Loucy (cell line): ENCODE results near the gene TMEM81.

ENCODE experiments used
- CTCF ChIP-seq: fragments of 200-600 bp; sonication (generic); conservative IDR thresholded peaks from 2 replicates; pipeline ENCODE4 v1.5.1; 2014; ENCODE audit warnings: mild to moderate bottlenecking, antibody characterized with exemption, low read length
- EZH2phosphoT487 ChIP-seq: fragments of 200-600 bp; IDR thresholded peaks from 2 replicates; pipeline ENCODE4 v1.6.1; 2018; ENCODE audit warnings: antibody characterized with exemption, mild to moderate bottlenecking, moderate library complexity, borderline replicate concordance

GRCh38 chr1:205071028-205071409, 13.2 kb downstream of the TMEM81 start:
- no peak for TF ChIP-seq CTCF
- TF ChIP-seq EZH2phosphoT487 = no peak
